ENCODE results near the gene CCNY.

DNA sequence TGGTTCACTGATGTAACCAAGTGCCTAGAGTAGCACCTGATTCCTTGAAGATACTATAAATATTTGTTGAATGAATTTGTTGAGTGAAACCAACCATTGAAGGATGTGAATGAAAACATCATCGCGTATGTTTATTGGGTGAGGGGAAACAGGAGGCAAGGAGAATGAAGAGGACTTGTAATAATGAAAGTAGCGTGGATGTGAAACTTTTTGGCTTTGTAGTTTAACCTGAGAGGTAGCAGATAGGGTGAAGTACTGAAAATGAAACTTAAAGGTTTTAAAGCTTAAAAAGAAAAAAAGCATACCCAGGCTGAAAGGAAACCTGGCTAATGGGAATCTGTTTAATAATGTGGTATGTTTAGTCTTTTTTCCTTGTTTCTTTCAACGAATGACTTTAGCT, 5.2 kb downstream of the CCNY start:
- TF ChIP-seq POLR2AphosphoS5 (IDR thresholded peaks at IDR 0.05; ENCODE audit: borderline replicate concordance, low read depth, low read length): no peak
- no peak for TF ChIP-seq EZH2 (IDR thresholded peaks at IDR 0.05)
